K562 (cell line): ENCODE measurements around the gene DIAPH1. TPM values are rescaled to one million over a fixed set of nuclear protein-coding genes. Genes with fewer than 3 reads are reported as not detected.

Source experiments
- ATF1 ChIP-seq, 2 experiments: fragments of 450-650 bp in 1 of 2; IDR thresholded peaks; 2 replicates each; pipeline ENCODE4 v1.6.1; 2016; ENCODE audit warnings: missing compliant biosample characterization in 1 of 2, missing genetic modification characterization in 1 of 2
- ATF7 ChIP-seq: fragments of 450-650 bp; IDR thresholded peaks from 2 replicates; pipeline ENCODE4 v1.7.1; 2014; ENCODE audit warnings: mild to moderate bottlenecking, moderate library complexity
- CBX8 ChIP-seq: fragments of 200-600 bp; sonication (generic); IDR thresholded peaks from 2 replicates; pipeline ENCODE4 v1.6.1; 2012; ENCODE audit warnings: borderline replicate concordance, mixed run types, low read depth, mild to moderate bottlenecking, moderate library complexity, mixed read lengths, low read length, control low read depth, inconsistent platforms; ENCODE audit not compliant: poor library complexity, severe bottlenecking; ENCODE audit errors: extremely low read depth
- CC2D1A ChIP-seq: fragments of 450-650 bp; IDR thresholded peaks from 2 replicates; pipeline ENCODE4 v1.6.1; 2017; ENCODE audit warnings: mild to moderate bottlenecking
- DMBX1 ChIP-seq: fragments of 250-450 bp; sonication (Bioruptor Pico); IDR thresholded peaks from 2 replicates; pipeline ENCODE4 v1.8.0; 2022; ENCODE audit warnings: inconsistent platforms, mild to moderate bottlenecking, moderate library complexity, borderline replicate concordance
- MCM2 ChIP-seq: fragments of 450-650 bp; IDR thresholded peaks from 2 replicates; pipeline ENCODE4 v1.6.1; 2017; ENCODE audit warnings: low read depth, mild to moderate bottlenecking
- PHF20 ChIP-seq: fragments of 450-650 bp; IDR thresholded peaks from 2 replicates; pipeline ENCODE4 v1.6.1; 2018; ENCODE audit not compliant: partially characterized antibody
- RAD21 ChIP-seq, 2 experiments: fragments of 250-450 bp in 1 of 2; fragments of 450-650 bp in 1 of 2; sonication (Bioruptor Pico) in 1 of 2; formaldehyde crosslinking in 1 of 2; IDR thresholded peaks in 1 of 2; conservative IDR thresholded peaks in 1 of 2; 2 replicates each; pipeline versions ENCODE4 v1.4.0 to v1.8.0; 2020 to 2022; ENCODE audit warnings: mild to moderate bottlenecking in 2 of 2, moderate library complexity in 1 of 2
- REST ChIP-seq, 2 experiments: fragments of 450-650 bp; formaldehyde crosslinking in 1 of 2; IDR thresholded peaks; 2 replicates each; pipeline versions ENCODE4 v1.4.0 to v1.6.1; 2014 to 2020; ENCODE audit warnings: mild to moderate bottlenecking in 2 of 2, borderline replicate concordance in 1 of 2, low read depth in 1 of 2
- SMC3 ChIP-seq: conservative IDR thresholded peaks from 2 replicates; pipeline ENCODE4 v1.6.1; 2011; ENCODE audit warnings: low read depth, low read length, improper control_type of control experiment; ENCODE audit not compliant: insufficient read depth
- USF2 ChIP-seq: sonication (generic); formaldehyde crosslinking; IDR thresholded peaks from 2 replicates; pipeline ENCODE4 v1.5.0; 2020; ENCODE audit warnings: missing genetic modification reagents
- ZNF12 ChIP-seq: sonication (generic); formaldehyde crosslinking; IDR thresholded peaks from 2 replicates; pipeline ENCODE4 v1.4.0; 2020; ENCODE audit warnings: mild to moderate bottlenecking, missing genetic modification reagents
- polyA plus RNA-seq, 8 experiments: library from polyadenylated mRNA; depleted of rRNA in 4 of 8; stranded (reverse) in 5 of 8; unstranded in 3 of 8; fragments of >200 nt; fragmentation: Nextera tagmentation in 2 of 8; fragmentation: Illumina TruSeq in 1 of 8; extraction: Ambion mirVana in 2 of 8; extraction: Trizol in 1 of 8; gene quantifications; 2 replicates each; pipeline versions ENCODE4 v1.2.1 to v1.2.3, GENCODE V29; 2011 to 2014; ENCODE audit warnings: inconsistent platforms in 1 of 8, missing spikeins in 1 of 8
- total RNA-seq, 7 experiments: library from RNA; depleted of rRNA in 6 of 7; stranded (reverse); fragments of >200 nt in 6 of 7; fragmentation: Illumina TruSeq in 2 of 7; extraction: Trizol in 2 of 7; gene quantifications; 2 replicates each; pipeline versions ENCODE4 v1.2.1 to v1.2.3, GENCODE V29; 2011 to 2021; ENCODE audit warnings: low replicate concordance in 1 of 7
- TF ChIP-seq, protein P1 (sequence below), 3 experiments: IDR thresholded peaks in 2 of 3; conservative IDR thresholded peaks in 1 of 3; 2 replicates each; pipeline ENCODE4 v1.5.1; 2011 to 2012; ENCODE audit warnings: low read length in 3 of 3, mild to moderate bottlenecking in 3 of 3, control low read depth in 2 of 3, improper control_type of control experiment in 1 of 3, inconsistent platforms in 1 of 3, low read depth in 1 of 3, mixed read lengths in 1 of 3, moderate library complexity in 1 of 3; ENCODE audit not compliant: insufficient read depth in 2 of 3

DIAPH1 gene
- total and polyA plus RNA-seq, 9 of the 15 experiments (the other 6 are each of a cell fraction or from before 2014, with no cell fraction given), result 60.8 to 328 (median 97.8) TPM

DNA sequence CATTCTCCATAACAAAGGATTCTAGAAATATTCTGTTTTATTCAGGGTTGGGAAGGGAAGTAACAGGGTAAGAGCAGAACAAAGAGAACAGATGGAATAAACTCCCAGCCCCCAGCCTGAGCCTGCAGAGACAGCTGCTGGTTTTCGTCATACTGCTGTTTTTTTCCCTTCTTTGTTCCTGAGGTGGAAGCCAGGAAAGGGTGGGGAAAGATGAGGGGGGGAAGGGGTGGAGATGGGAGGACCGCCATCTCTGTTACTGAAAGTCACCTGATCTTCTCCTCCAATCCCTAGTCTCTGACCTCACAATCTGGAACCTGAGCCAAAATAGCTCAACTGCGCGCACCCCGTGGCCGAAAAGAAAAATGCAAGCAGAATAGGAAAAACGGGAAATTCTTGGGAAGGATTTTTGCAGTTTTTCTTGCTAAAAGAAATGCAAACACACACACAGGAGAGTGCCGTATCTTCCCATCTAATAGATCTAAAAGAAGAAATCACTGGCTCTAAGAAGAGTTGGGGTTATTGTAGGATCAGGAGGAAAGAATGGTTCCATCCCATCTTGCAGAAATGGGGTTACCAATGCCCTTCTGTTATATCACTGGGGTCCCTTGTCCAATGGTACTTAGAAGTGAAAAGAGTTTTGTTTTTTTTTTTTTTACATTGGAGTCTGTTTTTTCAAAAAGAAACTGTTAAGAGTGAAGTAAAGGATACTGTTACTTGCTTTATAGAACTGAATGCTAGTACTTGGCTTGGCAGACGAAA is 57.9 kb downstream of the DIAPH1 start (continued):
- TF ChIP-seq USF2 (CRISPR knock-in tag) (peak; percentile 70), ATF1 (CRISPR knock-in tag; IDR thresholded peaks at IDR 0.05) (no peak), ATF1 (tag; IDR thresholded peaks at IDR 0.05) (peak; percentile 59), CC2D1A (peak; percentile 65), ATF7 (peak; percentile 50; the same call in 1 of the 2 replicates), RAD21 (CRISPR knock-in tag; conservative IDR thresholded peaks at IDR 0.05 in 1 of 2, IDR thresholded peaks at IDR 0.05 in 1 of 2) (peak in 1 of 2 experiments; percentile 56; a peak in 2 of 4 replicates), PHF20 (peak; percentile 15), CBX8 (no peak), SMC3 (peak; percentile 47; the same call in 1 of the 2 replicates), DMBX1 (no peak), ZNF12 (no peak), REST (IDR thresholded peaks at IDR 0.05; ENCODE audit: borderline replicate concordance) (peak; percentile 37; the same call in 1 of the 2 replicates), REST (CRISPR knock-in tag; IDR thresholded peaks at IDR 0.05; ENCODE audit: low read depth) (no peak), MCM2 (no peak)
- TF ChIP-seq, protein P1, sequence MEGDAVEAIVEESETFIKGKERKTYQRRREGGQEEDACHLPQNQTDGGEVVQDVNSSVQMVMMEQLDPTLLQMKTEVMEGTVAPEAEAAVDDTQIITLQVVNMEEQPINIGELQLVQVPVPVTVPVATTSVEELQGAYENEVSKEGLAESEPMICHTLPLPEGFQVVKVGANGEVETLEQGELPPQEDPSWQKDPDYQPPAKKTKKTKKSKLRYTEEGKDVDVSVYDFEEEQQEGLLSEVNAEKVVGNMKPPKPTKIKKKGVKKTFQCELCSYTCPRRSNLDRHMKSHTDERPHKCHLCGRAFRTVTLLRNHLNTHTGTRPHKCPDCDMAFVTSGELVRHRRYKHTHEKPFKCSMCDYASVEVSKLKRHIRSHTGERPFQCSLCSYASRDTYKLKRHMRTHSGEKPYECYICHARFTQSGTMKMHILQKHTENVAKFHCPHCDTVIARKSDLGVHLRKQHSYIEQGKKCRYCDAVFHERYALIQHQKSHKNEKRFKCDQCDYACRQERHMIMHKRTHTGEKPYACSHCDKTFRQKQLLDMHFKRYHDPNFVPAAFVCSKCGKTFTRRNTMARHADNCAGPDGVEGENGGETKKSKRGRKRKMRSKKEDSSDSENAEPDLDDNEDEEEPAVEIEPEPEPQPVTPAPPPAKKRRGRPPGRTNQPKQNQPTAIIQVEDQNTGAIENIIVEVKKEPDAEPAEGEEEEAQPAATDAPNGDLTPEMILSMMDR (IDR thresholded peaks at IDR 0.05 in 2 of 3, conservative IDR thresholded peaks at IDR 0.05 in 1 of 3; ENCODE audit: insufficient read depth in 2 of 3, low read depth in 1 of 3, low read length in 3 of 3), result peak; percentile 37 to 69 (median 65); a peak in 4 of 6 replicates
